DND-41 (cell line): ENCODE data around the gene ABCA13.

ENCODE experiments used
- ATAC-seq: fragments of 200-7000 bp; cut with Tn5 transposase; 3 replicates; pipeline ENCODE4 v1.9.1; 2021; ENCODE audit warnings: low read depth; ENCODE audit not compliant: insufficient read depth
- DNase-seq: peaks from one replicate; pipeline ENCODE4 v3.0.0-alpha.2; 2020
- H2AFZ ChIP-seq: 2 replicates; pipeline ENCODE4 v1.6.0; 2012; ENCODE audit warnings: low read depth, low read length
- H3K27ac ChIP-seq: 2 replicates; pipeline ENCODE4 v1.5.1; 2012; ENCODE audit warnings: low read length, inconsistent platforms
- H3K27me3 ChIP-seq: fragments of 200-600 bp; sonication (generic); 2 replicates; pipeline ENCODE4 v1.6.0; 2012; ENCODE audit warnings: low read length, mild to moderate bottlenecking, inconsistent platforms; ENCODE audit not compliant: insufficient read depth, poor library complexity
- H3K36me3 ChIP-seq: 2 replicates; pipeline ENCODE4 v1.5.1; 2012; ENCODE audit warnings: low read length, inconsistent platforms; ENCODE audit not compliant: insufficient read depth
- H3K4me1 ChIP-seq: 2 replicates; pipeline ENCODE4 v1.5.1; 2012; ENCODE audit warnings: mild to moderate bottlenecking, low read length; ENCODE audit not compliant: insufficient read depth
- H3K4me2 ChIP-seq: 2 replicates; pipeline ENCODE4 v1.6.0; 2012; ENCODE audit warnings: mild to moderate bottlenecking, moderate library complexity, low read length, inconsistent platforms; ENCODE audit not compliant: insufficient read depth
- H3K4me3 ChIP-seq, 2 experiments: fragments of 200-600 bp in 1 of 2; shearing (Covaris generic) in 1 of 2; 2 replicates each; pipeline ENCODE4 v1.5.1; 2012 to 2016; ENCODE audit warnings: inconsistent platforms in 2 of 2, low read length in 2 of 2, mild to moderate bottlenecking in 2 of 2, low read depth in 1 of 2, moderate library complexity in 1 of 2
- H3K79me2 ChIP-seq: 2 replicates; pipeline ENCODE4 v1.6.0; 2012; ENCODE audit warnings: low read length, inconsistent platforms; ENCODE audit not compliant: insufficient read depth
- H3K9ac ChIP-seq: 2 replicates; pipeline ENCODE4 v1.6.0; 2012; ENCODE audit warnings: low read depth, mild to moderate bottlenecking, inconsistent platforms, low read length, moderate library complexity
- H3K9me3 ChIP-seq: 2 replicates; pipeline ENCODE4 v1.5.1; 2012; ENCODE audit warnings: low read length, moderate library complexity, mild to moderate bottlenecking, inconsistent platforms; ENCODE audit not compliant: insufficient read depth, severe bottlenecking
- H4K20me1 ChIP-seq: 2 replicates; pipeline ENCODE4 v1.6.0; 2012; ENCODE audit warnings: low read length; ENCODE audit not compliant: insufficient read depth
- CTCF ChIP-seq: IDR thresholded peaks from 2 replicates; pipeline ENCODE4 v1.5.1; 2012; ENCODE audit warnings: borderline replicate concordance, low read length, moderate library complexity, mild to moderate bottlenecking; ENCODE audit not compliant: poor library complexity, severe bottlenecking; ENCODE audit errors: extremely low read depth
- EZH2 ChIP-seq: IDR thresholded peaks from 3 replicates; pipeline ENCODE4 v1.6.1; 2012; ENCODE audit warnings: borderline replicate concordance, low read depth, mild to moderate bottlenecking, moderate library complexity, low read length, inconsistent platforms; ENCODE audit not compliant: severe bottlenecking

ABCA13 gene

GRCh38 chr7:48512892-48513291 lies 341.6 kb downstream of the ABCA13 start:
- Histone ChIP-seq H3K4me1 (no peaks in the 10 kb centered on the region), H3K9me3 (no peaks in the 10 kb centered on the region), H2AFZ (no peak overlapping the region), H3K4me2 (no peak overlapping the region), H3K27me3 (no peaks in the 10 kb centered on the region), H3K9ac (no peak overlapping the region), H4K20me1 (no peaks in the 10 kb centered on the region), H3K4me3 (no peak overlapping the region), H3K27ac (no peak overlapping the region), H3K79me2 (no peaks in the 10 kb centered on the region), H3K36me3 (no peaks in the 10 kb centered on the region)
- ATAC-seq (no peak), DNase-seq (no peak)
- no peak for TF ChIP-seq EZH2
- TF ChIP-seq CTCF = no peak

DNA sequence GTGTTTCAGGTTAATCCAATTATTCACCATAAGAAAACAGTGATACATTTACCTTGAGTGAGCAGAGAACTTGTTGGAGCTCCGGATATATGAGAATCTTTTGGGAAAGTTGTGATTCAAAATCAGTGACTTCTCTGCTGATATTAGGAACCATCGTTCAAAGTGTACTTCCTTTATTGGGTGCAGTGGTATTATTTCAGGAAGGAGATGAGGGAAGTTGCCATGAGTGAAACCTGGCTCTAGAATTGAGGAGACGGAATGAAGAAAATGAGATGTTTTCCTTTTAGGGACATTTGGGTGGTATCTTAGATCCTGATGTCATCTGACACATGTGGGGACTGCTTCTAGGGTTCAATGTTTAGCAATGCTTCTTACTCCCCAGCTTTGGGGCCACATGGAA lies 343.9 kb downstream of the ABCA13 start:
- Histone ChIP-seq H4K20me1 (no peaks in the 10 kb centered on the region), H2AFZ (no peak overlapping the region), H3K27me3 (no peaks in the 10 kb centered on the region), H3K27ac (no peak overlapping the region), H3K9me3 (no peaks in the 10 kb centered on the region), H3K9ac (no peak overlapping the region), H3K4me1 (no peaks in the 10 kb centered on the region), H3K4me2 (no peak overlapping the region), H3K4me3 (no peak overlapping the region), H3K79me2 (no peaks in the 10 kb centered on the region), H3K36me3 (no peaks in the 10 kb centered on the region)
- no peak for TF ChIP-seq CTCF
- no peak for TF ChIP-seq EZH2
- ATAC-seq = no peak
- DNase-seq = no peak

GRCh38 chr7:48518092-48518491 lies 346.8 kb downstream of the ABCA13 start:
- no peak overlapping the region for H3K9ac ChIP-seq
- ATAC-seq (no peak), DNase-seq (no peak)
- H2AFZ ChIP-seq = no peak overlapping the region
- H3K27ac ChIP-seq = no peak overlapping the region
- H3K4me1 ChIP-seq = no peaks in the 10 kb centered on the region
- no peak overlapping the region for H3K4me2 ChIP-seq
- no peaks in the 10 kb centered on the region for H4K20me1 ChIP-seq
- no peak for TF ChIP-seq EZH2
- TF ChIP-seq CTCF = no peak
- no peaks in the 10 kb centered on the region for H3K9me3 ChIP-seq
- H3K27me3 ChIP-seq = no peaks in the 10 kb centered on the region
- H3K36me3 ChIP-seq = no peaks in the 10 kb centered on the region
- H3K79me2 ChIP-seq = no peaks in the 10 kb centered on the region
- no peak overlapping the region for H3K4me3 ChIP-seq

- no peaks in the 10 kb centered on the region for H3K9me3 ChIP-seq
- no peaks in the 10 kb centered on the region for H3K27me3 ChIP-seq
- no peak overlapping the region for H3K4me2 ChIP-seq
- H3K79me2 ChIP-seq = no peaks in the 10 kb centered on the region
- TF ChIP-seq CTCF (no peak), EZH2 (no peak)
- no peak overlapping the region for H3K4me3 ChIP-seq
- no peak overlapping the region for H2AFZ ChIP-seq
- H4K20me1 ChIP-seq = no peaks in the 10 kb centered on the region
- no peak overlapping the region for H3K27ac ChIP-seq
- H3K36me3 ChIP-seq = no peaks in the 10 kb centered on the region
- ATAC-seq = no peak
- H3K4me1 ChIP-seq = no peaks in the 10 kb centered on the region
- no peak overlapping the region for H3K9ac ChIP-seq
- DNase-seq = no peak
Measured at GRCh38 chr7:48522692-48523091, 351.4 kb downstream of the ABCA13 start.
